Stomach (tissue), 4 donors: Measurements from ENCODE around the gene RBM19.

Experiments used
- POLR2A ChIP-seq, 4 donors: fragments of 450-650 bp; IDR thresholded peaks; one replicate each; pipeline ENCODE4 v1.6.1; 2016; ENCODE audit warnings: antibody characterized with exemption in 4 of 4, control low read depth in 2 of 4, mild to moderate bottlenecking in 1 of 4, moderate library complexity in 1 of 4
- POLR2AphosphoS5 ChIP-seq, 3 donors: sonication (generic); formaldehyde crosslinking; IDR thresholded peaks; one replicate each; pipeline ENCODE4 v1.6.1; 2016; ENCODE audit warnings: antibody characterized with exemption in 3 of 3
- TF ChIP-seq, protein P1 (sequence below), 7 experiments: fragments of 450-650 bp in 4 of 7; fragments of 200-600 bp in 3 of 7; sonication (generic) in 3 of 7; IDR thresholded peaks; one replicate each; pipeline ENCODE4 v1.5.1; 2016 to 2019; ENCODE audit warnings: antibody characterized with exemption in 7 of 7, control low read depth in 2 of 7, mild to moderate bottlenecking in 1 of 7

DNA sequence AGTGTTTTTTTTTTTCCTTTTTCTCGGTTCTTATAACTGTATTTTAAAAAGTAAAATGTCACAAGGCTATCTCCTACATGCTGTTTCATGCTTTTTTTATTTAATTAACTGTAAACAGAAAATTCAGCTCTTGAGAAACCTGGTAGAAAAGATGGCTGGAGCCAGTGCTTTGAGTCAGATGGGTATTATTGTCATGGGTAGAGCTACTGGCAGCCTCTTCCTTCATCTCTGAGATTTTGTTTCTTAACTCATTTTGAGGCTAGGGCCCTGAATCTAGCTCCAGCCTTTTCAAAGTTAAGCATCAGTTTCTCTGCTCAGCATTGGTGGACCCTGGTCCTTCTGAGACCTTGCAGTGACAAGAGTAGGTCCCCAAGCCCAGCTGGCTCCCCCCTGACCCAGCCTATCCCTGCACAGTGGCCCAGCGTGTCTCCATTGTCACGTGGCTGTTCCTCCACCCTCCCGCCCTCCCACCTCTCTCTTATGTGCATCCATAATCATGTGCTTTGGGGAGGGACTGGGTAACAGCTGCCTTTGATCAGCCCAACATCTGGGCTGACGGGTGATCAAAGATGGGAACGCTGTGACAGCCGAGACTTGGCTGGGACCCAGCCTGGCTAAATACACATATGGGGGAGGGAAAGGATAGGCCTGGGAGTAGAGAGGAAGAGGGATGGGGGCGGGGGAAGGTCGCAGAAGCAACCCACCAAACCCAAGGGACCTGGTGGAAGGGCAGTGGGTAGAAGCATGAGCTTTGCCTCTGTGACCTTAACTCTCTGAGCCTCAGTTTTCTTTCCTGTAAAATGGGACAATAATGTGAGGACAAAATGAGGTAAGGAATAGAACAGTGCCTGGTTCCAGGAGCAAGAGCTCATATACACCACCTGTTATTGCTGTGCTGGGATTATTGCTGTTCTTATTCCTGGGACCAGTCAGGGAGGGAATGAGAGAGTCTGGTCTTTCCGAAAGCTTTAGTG, 24.4 kb upstream of the RBM19 start:
- TF ChIP-seq, protein P1, sequence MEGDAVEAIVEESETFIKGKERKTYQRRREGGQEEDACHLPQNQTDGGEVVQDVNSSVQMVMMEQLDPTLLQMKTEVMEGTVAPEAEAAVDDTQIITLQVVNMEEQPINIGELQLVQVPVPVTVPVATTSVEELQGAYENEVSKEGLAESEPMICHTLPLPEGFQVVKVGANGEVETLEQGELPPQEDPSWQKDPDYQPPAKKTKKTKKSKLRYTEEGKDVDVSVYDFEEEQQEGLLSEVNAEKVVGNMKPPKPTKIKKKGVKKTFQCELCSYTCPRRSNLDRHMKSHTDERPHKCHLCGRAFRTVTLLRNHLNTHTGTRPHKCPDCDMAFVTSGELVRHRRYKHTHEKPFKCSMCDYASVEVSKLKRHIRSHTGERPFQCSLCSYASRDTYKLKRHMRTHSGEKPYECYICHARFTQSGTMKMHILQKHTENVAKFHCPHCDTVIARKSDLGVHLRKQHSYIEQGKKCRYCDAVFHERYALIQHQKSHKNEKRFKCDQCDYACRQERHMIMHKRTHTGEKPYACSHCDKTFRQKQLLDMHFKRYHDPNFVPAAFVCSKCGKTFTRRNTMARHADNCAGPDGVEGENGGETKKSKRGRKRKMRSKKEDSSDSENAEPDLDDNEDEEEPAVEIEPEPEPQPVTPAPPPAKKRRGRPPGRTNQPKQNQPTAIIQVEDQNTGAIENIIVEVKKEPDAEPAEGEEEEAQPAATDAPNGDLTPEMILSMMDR (IDR thresholded peaks at IDR 0.05) = no peak
- TF ChIP-seq POLR2A (IDR thresholded peaks at IDR 0.05) (no peak), POLR2AphosphoS5 (IDR thresholded peaks at IDR 0.05) (no peak)
